8988T (cell line): ENCODE data around the gene C1QTNF1.

Experiments used
- DNase-seq: peaks from one replicate; pipeline ENCODE4 v3.0.0; 2011

C1QTNF1 gene

DNA sequence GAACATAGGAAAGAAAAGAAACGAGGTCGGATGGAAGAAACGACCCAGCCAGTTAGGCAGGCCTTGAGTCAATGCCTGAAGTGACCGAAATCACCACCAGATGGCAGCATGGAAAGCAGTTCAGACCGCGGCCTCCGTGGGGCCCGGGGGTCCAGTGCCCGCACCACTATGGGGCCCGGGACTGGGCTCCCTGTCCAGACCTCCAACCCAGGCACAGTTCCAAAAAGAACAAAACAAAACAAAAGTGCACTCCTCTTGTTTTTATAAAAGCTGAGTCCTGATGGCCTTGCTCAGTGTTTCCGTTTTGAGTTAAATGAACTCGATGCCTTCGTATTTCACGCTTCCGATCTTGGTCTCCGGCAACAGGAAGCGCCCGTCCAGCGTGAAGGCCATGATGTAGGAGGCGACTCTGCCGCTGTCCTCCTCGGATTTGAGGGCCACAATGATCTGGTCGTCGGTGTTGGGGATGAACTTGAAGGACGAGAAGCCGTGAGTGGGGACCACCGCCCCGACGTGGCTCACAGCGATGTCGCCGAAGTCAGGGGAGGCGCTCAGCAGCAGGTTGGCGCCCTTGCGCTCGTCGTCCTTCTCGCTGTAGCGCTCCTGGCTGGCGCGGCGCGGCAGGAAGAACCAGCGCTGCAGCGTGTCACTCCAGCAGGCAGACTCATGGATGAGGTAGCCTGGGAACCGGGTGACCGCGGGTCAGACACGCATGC is 30.6 kb upstream of the C1QTNF1 start:
- DNase-seq = no peak

DNA sequence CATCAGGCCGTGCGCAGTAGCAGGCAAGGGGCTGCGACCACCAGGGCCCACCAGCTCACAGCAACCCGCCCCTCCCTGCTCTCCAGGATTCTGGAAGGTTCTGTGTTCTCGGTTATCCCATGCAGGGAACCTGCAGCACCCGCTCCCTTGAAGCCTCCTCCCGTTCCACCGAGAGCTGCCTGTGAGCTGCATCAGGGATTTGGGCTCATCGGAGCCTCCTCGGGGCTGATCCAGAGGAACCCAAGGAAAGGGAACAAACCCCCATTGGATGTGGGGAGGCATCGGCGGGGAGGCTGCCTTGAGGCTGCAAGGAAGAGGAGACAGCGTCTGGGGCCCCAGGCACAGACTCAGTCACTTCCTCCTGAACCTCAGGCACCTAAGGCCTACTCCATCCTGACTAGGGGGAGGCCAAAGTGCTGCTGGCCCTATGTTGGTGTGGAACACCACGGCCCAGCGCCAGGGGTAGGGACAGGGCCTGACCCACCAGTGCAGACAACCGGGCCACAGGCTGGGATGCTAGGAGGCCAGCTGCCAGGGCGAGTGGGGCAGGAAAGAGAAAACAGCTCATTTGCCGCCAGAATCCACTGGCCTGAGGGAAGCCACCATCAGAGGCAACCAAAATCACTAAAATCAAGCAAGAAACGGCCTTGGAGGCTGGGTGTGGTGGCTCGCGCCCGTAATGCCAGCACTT is 29.8 kb upstream of the C1QTNF1 start:
- DNase-seq = no peak

DNA sequence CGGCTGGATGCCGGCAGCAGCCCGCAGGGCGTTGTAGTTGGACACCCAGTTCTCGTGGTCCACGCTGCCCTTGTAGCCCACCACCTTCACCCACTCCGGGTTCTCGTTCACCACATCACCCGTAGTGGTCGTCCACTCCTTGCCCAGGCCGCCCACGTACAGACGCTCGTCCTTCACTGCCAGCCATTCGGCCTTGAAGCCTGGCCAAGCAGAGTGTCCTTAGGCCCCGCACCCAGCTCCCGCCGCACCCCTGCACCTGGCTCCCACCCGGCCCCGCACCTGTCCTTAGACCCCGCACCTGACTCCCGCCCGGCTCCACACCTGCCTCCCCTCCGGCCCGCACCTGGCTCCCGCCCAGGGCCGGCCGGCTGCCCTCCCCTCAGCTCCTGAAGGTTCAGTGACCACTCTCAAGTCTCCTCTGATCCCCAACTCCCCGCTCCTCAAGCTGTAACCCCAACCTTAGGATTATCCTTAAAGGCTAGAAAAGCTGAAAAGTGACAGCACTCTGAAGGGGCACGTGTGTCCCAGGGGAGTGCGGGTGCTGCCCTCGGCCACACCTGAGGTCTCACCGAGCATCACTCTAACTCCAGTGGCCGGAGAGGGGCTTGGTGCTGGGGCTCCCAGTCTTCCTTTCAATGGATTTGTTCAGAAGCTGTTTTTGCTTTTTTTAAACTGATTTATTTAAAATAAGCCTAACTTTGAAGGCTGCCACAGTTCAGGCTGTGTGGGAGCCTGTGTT is 28.8 kb upstream of the C1QTNF1 start:
- DNase-seq = peak; percentile 2

DNA sequence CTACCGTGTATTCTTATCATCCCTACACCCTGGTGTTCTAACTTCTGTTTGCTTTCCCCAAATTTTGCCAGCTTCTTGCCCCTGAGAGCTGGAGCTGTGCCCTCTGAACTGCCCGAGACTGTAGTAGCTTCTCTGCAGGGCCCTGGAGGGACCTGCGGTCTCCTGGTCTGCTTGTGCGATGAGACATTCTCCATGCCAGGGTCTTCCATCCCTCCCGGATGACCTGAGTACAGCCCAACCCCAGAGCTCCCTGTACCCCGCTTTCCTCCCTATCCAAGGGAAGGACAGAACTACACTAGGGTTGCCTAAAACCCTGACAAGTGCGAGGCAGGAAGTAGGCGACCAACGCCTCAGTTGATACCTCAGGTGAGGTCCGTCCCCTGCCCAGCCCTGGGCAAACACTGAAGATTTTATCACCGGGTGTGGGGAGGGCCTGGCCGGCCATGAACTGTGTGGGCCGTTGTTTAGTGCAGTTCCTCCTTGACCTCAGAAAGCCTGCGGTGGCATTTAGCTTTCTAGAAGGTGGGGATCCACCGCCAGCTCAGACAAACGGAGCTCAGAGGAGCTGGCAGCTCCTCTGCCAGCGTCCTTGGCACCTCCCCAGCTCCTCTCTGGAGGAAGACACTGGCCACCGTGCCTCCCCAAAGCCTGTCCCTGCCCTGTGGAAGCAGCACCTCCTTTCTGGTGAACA is 28.1 kb upstream of the C1QTNF1 start:
- peak; percentile 6 for DNase-seq

DNA sequence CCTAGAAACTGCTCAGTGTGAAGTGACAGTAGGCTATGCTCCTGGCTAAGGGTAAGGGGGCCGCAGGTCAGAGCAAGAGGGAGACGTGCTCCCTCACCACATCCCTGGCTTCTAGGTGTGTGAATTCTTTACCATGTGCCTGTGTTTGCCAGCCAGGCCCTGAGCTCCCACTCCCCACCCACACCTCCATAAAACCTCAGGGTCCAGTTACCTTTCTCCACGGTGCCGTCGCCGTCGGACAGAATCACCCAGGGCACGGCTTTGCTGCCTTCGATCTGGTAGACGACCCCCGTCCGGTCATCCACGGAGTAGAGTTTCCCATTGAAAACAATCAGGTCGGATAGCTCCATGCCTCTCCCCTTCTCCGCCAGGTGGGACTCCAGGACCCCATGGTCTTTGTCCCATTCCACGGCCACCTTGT is 27.2 kb upstream of the C1QTNF1 start:
- DNase-seq = no peak

DNA sequence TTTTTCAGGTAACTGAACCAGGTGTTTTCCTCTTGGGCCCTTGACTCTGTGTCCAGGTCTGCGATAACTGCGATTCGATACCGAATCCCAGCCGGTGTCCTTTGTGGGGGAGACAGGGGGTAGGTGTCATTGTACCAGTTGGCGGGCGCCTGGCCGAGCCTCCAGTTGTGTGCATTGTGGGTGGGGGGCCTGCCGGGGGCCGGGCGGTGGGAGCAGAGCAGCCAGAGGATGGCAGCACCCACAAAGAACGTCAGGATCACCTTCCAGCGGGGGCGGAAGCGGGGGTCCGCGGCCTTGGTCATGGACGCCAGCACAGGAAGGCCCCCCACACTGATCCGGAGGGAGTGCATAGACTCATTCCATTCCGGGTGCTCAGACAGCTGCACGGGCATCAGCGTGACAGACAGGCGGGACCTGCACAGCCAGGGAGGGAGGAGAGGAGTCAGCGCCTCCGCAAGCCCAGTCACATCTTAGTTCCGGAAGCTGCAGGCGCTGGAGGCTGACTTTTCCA is 26.7 kb upstream of the C1QTNF1 start:
- DNase-seq = no peak

DNA sequence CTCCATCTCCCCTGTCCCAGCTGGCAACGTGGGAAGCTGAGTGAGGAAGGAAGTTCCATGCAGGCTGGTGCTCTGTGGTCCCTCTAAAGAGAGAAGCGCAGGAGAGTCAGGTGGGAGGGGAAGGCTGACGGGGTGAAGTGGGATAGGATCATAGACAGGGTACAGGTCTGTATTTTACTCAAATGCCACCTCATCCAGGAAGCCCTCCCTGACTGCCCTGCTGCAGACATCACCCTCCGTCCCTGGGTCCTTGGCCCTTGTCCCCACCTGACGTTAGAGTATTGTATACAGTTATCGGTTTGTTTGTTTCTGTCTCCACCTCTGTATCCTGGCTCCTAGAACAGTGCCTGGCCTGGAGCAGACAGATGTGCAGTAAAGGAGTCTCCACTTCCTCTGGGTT is 26.1 kb upstream of the C1QTNF1 start:
- no peak for DNase-seq

DNA sequence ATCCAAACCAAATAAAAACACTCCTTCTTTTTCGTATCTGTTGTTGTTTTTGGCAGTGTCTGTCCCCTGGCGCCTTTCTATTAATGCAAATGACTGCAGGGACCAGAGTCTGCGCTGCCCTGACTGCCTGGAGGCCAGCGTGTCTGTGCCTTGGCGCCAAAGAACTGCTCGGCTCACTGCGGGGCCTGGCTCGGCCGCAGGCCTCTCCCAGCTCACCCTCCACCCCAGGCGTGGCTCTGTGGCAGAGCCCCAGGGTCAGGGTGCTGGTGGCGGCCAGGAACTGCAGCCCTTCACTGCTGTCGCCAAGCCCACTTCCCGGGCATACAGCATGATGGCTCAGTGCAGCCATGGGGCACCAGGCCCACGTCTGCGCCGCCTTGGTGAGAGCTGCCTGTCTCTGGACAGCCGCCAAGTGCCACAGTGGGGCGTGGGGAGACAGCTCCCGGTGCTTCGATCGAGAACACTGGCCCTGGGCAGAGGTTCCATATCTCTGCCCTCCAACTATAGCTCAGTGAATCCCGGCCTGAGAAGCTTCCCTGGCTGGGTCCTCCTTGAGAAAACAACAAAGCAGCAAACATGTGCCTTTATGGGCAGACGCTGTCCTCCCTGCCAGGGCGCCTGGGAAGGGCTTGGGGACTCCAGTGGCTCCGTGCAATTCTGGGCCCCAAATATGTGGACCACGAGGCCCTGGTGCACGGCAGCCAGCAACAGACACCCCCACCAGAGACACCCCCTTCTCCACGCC is 25.5 kb upstream of the C1QTNF1 start:
- DNase-seq = no peak

DNA sequence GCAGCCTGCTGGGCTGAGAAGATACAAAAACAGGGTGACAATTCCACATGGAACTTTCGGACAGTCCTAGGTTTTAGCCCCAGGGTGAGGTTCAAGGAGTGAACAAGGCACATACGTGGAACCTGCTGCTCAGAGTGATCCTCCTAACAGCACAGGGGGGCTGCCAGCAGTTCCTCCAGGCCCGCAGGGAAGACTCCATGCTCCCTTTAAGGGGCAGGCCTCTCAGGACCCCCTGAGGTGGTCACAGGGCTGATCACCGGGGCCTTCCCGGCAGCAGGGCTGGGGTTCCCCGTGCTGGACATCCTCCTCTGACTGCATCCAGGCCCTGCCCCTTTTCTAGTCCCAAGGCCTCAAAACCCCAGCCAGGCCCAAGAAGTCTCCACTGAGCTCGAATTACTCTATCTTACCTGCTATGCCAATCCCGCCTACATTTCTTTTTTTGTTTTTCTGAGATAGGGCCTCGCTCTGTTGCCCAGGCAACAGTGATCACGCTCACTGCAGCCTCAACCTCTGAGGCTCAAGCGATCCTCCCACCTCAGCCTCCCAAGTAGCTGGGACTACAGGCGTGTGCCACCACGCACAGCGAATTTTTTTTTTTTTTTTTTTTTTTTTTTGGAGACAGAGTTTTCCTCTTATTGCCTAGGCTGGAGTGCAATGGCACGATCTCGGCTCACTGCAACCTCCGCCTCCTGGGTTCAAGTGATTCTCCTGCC is 24.8 kb upstream of the C1QTNF1 start:
- DNase-seq = no peak

DNA sequence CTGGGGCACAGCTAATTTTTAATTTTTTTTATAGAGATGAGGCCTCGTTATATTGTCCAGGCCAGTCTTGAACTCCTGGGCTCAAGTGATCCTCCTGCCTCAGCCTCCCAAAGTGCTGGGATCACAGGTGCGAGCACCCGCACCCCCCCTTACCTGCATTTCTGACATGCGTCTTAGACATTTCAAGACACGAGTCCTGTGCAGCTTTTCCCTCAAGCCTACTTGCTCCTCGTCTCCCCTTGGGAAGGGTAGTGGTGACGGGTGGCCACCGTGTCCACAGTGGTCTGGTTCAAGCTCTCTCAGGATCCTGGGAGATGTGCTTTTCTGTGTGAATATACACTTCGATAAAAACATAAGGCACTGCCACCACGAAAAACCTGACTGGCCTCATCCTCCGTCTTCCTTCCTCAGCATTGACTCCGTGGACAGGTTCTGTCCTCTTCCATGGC is 24.0 kb upstream of the C1QTNF1 start:
- DNase-seq = no peak

DNA sequence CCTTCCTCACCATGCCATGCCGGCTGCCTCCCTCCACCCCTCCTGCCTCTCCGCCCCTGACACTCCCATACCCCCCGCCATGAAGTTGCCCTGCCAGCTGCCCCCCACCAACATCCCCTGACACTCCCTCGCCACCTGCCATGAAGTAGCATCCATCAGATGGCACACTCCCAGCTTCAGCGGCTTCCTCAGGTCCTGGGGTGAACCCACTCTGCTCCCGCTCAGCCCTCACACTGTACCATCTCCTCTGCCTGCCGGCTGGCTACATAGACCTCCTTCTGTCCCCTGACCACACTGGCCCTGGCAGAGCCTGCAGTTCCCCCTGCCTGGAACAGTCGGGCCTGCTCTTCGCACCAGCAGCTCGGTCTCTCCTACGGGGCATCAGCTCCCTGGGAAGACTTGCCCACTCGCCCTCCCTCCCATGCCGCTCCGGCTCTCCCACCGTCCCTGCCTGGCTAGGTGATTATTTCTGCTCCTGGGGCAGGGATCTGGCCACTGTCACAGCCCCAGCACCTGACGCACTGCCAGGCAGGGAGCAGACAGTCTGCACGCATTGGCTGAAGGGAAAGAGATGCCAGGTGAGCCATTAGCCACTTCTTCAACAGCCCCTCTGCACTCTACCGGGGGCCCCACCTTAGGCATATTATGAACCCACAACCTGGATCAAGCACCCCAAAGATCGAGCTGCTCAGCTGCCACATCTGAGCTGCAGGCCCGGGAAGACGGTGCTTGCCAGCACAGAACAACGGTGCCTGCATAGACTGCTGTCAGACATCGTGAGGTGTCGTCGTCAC is 23.4 kb upstream of the C1QTNF1 start:
- no peak for DNase-seq

DNA sequence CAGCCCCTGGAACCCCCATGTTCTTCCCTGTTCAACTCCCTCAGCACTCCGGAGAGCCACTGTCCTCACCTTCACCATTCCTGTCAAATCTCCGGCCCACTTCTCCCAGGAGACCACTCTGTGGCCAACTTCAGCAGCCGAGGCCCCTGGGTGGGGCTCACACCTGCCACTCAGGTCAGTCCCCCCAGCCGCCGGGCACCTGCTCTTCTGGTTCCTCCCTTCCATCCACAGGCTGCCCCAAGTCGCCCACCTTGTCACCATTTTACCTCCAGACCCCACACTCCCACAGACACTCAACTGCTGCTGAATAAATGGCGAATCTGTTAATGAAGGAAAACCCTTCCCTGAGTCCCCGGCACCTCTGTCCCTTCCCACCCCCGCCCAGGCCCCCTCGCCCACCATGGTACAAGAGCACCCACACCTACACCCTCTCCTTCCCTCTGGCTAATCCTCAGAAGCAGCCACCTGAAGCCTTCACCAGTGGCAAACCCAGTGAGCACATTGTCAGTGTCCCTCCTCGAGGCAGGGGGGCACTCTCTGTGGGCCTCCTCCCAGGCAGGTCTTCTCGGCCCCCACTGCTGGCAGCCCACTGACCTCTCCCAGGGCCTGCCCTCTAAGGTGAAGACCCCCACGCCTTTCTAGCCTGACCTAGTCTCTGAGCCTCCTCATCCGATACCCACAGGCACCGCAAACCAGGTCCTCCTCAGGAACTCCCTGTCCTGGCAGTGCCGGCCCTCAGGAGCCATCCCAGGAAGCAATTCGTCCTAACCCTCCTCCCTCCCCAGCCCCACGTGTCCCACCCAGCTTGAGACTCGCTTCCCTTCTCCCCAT is 22.6 kb upstream of the C1QTNF1 start:
- no peak for DNase-seq

DNA sequence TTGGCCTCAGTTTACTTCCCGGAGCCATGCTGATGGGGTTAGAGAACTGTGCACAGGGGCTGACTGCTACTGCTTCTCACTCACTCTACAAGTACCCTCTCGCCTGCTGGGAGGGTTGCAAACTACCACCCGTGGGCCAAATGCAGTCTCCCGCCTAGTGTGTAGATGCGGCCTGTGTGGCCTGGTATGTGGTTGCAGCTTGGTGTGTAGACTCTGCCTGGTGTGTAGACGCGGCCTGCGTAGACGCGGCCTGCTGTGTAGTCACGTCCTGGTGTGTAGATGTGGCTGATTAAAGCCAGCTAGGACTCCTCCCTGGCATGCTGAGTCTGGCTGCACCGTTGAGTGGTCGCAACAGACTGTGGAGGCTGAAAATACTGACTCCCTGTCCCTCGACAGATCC is 21.7 kb upstream of the C1QTNF1 start:
- DNase-seq = no peak

DNA sequence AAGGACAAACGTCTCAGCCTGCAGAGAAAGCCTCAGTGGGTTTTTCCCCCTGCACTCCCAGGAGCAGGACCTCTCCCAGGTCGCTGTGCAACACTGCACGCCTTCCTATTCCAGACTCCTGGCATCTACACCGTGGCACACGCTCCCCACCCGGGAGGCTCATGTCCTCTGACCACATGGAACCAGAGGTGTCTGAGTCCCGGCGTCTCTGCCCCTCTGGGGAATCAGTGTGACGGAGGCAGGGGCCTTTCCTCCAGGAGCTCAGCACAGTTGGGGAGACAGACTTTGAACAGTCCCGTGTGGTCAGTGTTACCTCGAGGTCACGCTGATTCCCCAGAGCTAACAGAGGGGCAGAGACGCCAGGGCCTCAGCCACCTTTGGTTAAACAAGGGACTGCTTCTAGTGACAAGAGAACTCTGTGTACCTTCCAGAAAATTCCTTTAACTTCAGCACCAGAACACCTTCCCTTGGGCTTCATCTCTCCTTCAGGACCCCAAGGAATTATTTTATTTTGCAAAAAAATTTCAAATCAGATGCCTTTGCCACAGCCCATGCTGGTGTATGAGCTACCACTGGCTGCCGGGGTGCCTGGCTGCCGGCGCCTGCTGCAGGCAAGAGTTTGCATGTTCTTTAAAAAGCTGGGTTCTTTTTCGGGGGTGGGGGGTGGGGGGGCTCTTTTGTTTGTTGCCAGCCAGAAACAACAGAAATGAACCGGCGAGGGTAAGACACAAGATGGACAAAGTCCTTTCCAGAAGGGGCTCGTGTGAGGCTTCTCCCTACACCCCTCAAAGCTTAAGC is 21.0 kb upstream of the C1QTNF1 start:
- DNase-seq = no peak

DNA sequence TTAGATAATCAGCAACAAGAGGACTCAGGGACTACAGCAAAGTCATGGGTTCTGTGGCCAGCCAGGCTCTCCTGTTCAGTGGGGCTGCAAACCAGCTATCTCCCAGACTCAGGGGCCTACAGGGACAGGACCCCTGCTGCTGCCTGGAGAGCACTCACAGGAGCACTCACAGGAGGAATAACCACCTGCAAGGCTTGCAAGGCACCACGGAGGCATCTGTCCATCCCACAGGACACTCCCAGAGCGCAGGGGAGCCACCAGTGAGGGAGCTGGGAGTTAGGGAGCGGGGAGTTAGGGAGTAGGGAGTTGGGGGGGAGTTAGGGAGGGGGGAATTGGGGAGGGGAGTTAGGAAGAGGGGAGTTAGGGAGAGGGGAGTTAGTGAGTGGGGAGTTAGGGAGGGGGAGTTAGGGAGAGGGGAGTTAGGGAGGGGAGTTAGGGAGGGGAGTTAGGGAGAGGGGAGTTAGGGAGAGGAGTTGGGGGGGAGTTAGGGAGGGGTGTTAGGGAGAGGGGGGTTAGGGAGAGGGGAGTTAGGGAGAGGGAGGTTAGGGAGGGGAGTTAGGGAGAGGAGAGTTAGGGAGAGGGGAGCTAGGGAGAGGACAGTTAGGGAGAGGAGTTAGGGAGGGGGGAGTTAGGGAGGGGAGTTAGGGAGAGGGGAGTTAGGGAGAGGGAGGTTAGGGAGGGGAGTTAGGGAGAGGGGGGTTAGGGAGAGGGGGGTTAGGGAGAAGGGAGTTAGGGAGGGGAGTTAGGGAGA is 20.1 kb upstream of the C1QTNF1 start:
- DNase-seq = no peak

DNA sequence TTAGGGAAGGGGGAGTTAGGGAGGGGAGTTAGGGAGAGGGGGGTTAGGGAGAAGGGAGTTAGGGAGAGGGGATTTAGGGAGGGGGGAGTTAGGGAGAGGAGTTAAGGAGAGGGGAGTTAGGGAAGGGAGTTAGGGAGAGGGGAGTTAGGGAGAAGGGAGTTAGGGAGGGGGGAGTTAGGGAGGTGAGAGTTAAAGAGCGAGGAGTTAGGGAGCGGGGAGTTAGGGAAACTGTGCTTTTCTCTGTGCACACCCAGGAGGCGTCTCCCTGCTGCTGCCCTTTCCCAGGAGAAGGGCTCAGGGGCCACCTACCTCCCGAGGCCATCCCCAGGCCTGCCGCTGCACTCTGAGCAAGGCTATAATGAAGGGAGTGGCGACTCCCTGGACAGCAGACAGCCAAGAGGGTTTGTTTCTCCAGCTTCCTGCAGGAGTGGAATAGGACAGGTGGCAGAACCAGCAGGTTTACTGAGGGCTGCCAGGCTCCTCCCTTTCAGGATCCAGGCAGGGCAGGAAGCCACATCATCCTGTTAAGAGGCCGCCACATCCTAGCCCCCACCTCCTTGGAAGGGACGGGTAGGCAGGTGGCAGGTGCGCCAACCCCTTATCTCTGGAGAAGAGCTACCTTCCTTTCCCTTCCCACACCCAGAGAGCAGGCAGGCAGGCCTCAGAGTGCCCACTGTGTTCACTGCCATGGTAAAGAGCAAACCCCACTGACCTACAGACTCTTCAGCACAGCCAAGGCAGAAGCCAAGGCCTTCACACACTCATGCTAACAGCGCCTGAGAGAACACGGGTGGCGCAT is 18.7 kb upstream of the C1QTNF1 start:
- no peak for DNase-seq

DNA sequence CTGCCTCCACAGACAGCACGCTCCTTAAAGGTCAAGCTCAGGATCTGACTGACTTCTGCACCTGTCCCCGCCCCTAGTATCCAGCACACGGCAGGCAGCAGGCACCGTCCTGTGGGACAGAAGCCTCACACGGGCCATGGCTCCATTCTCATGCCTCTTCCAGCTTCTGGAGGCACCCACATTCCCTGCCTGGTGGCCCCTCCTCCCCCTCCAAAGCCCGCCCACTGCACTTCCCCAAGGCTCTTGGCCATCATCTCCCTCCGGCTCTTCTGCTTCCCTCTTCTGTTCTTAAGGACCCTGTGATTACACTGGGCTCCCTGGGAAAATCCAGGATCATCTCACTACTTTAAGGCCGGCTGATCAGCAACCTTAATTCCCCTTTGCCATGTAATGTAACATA is 17.9 kb upstream of the C1QTNF1 start:
- no peak for DNase-seq
